ENCODE data around the gene RHOBTB3. TPM values are rescaled to one million over a fixed set of nuclear protein-coding genes. Genes with fewer than 3 reads are reported as not detected.

RHOBTB3 gene
- total RNA-seq, 1 donor from 2014 or later, result 348 TPM

- DNase-seq, result no peak
Measured at GRCh38 chr5:95731571-95732554, 727 bp downstream of the RHOBTB3 start.

DNA sequence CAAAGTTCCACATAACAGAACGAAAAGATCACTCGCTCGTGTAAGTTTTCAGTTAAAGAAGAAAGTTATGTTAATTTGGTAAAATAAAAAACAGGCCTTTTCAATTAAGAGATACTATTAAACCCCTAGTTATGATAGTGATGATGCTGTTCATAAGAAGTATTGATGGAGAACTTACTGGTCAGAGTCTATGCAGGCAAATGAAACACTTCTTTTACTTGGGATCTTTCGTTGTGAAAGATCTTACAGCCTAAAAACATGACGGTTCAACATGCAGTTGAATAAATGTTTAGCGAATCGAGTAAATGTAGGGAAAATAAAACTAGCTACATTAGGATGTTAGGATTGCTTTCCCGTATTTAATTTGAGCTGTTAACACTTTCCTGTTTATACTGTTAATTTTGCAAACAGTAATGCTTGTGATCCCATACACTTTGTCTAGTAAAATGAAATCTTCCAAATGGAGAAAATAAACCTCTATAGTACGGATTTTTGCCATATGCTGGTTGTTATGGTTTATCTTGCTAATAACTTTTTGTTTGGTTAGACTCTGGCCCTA, 2.0 kb downstream of the RHOBTB3 start:
- no peak for DNase-seq

GRCh38 chr5:95734187-95734586, 3.1 kb downstream of the RHOBTB3 start:
- no peak for DNase-seq

GRCh38 chr5:95734906-95735305, 3.8 kb downstream of the RHOBTB3 start:
- no peak for DNase-seq

DNA sequence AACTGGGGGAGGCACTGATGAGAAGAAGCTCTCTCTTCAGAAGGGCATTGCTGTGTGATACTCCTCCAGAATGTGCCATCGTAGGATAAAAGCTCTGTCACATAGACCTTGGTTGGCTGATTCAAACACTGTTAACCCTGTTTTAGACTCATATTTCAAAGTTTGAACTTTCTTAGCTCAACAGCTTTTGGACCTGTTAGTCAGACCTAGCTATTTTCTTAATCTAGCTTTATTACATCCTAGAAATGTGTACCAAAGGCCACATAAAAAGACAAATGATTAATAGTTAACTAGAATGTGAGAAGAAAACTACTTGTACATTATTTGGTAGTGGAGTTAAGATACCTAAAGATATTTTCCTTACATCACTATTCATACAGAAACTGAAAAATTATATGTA, 4.3 kb downstream of the RHOBTB3 start:
- no peak for DNase-seq

DNA sequence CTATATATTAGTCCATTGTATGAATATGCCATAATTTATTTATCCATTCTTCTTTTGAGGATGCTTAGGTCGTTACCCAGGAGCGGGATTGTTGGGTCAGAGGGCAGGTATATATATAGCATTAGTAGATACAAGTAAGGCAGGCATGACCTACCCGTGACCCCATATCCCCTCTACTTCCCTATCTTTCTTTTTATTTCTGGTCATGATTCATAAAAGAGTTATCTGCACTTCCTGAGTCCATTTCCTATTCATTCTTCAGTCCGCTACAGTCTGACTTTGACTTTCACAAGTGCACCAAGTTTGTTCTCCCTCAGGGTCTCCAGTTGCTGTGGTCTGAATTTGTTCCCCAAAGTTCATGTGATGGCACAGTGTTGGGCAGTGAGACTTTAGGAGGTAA, 6.9 kb downstream of the RHOBTB3 start:
- DNase-seq, result no peak

GRCh38 chr5:95738834-95739233, 7.7 kb downstream of the RHOBTB3 start:
- no peak for DNase-seq

DNA sequence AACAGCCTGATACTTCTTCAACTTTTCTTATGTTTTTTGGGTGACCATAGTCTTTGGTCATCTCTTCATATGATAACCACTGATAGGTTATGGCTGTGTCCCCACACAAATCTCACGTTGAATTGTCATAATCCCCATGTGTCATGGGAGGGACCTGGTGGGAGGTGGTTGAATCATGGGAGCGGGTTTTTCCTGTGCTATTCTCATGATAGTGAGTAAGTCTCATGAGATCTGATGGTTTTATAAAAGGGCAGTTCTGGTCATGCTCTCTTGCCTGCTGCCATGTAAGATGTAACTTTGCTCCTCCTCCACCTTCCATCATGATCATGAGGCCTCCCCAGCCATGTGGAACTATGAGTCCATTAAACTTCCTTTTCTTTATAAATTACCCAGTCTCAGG, 8.7 kb downstream of the RHOBTB3 start:
- DNase-seq, result no peak

DNA sequence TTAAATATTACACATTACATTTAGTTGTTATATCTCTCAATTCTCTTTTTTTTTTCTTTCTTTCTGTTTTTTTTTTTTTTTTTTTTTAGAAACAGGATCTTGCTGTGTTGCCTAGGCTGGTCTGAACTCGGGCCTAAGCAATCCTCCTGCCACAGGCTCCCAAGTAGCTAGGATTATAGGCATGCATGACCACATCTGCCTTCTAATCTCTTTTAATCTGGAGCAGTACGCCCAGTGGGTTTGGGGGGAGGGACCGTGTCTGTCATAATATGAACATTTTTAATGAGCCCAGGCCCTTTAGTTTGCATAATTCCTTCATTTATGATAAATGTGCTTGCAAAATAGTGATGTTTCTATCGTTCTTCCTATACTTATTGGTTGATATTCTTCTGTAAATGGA, 10.3 kb downstream of the RHOBTB3 start:
- no peak for DNase-seq

DNA sequence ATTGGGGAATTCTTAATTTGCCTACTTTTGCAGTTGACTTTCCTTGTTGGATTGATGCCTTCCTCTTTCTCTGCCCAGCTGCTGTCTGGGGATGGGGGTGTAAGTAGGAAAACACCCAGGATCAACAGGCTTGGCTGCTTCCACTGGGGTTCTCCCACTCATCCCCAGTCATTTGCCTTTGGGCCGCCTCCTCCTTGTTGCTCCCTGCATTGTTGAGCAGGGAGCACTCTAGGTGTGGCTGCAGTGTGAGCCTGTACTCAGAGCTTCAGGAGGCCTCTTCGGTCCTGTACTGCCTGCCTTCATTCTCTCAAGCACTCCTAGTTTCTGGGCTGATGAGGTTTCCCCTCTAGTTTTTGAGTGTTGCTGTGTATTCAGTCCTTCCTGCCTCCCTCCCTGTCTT, 12.1 kb downstream of the RHOBTB3 start:
- no peak for DNase-seq

GRCh38 chr5:95743877-95744276, 12.7 kb downstream of the RHOBTB3 start:
- no peak for DNase-seq

- DNase-seq, result no peak
Measured at GRCh38 chr5:95746194-95746593, 15.1 kb downstream of the RHOBTB3 start.

DNA sequence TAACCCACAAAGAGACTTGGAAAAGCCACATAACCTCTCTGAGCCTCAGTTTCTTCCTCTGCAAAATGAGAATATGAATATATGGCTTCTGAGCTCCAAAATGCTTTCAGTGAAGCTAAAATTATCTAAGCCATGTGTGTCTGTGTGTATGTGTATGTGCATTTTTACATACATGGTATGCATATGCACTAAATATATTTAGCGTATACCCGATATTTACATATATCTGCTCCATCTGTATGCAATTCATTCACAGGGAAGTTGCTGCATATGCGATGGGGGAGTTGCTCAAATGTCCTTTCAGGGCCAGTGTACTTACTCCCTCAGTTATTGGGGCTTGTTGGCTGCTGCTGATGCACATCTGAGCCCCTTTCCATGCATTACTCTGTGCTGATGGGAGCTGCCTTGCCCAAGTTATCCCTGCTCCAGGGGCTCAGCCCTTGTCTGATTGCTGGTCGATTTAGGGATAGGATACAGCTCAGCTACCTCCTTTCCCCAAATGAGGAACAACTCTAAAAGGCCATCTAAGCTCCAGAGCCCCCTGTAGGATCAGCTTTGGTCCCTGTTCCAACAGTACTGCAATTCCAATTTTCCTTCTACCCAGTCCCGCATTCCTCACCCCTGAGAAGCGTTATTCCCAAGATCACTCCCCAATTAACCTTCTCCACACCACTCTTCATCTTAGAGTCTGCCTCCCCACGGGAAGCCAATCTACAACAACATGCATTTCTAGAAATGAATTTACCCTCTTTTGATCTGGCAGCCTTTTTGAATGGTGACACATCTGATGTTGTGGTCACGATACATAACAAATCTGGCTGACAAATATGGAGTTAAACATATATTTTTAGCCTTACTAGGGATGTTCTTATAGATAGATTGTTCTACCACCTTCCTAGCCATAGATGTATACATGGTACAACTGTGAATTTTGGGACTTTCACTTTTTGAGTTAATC, 15.9 kb downstream of the RHOBTB3 start:
- no peak for DNase-seq

- no peak for DNase-seq
Measured at GRCh38 chr5:95748133-95748532, 17.0 kb downstream of the RHOBTB3 start.

- DNase-seq, result no peak
Measured at GRCh38 chr5:95754545-95754944, 23.4 kb downstream of the RHOBTB3 start.

DNA sequence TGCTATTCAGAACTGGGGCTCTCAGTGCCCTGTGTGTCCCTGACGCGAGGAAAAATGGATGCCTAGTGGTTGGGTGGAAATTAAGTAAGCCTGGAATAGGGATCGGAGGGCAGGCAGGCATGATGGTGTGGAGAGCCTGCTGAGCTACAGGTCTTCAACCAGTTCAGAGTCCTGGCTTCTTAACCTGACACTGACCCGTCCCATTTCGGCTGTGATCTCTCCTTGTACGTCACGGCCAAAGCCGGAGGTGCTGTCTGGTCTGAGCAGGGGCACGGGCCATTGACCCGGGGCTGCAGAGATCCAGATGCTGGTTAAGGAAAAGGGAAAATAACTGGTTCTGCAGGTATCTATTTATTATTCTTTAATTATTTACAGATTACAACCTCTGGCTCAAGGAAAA, 27.9 kb downstream of the RHOBTB3 start:
- DNase-seq, result no peak

DNA sequence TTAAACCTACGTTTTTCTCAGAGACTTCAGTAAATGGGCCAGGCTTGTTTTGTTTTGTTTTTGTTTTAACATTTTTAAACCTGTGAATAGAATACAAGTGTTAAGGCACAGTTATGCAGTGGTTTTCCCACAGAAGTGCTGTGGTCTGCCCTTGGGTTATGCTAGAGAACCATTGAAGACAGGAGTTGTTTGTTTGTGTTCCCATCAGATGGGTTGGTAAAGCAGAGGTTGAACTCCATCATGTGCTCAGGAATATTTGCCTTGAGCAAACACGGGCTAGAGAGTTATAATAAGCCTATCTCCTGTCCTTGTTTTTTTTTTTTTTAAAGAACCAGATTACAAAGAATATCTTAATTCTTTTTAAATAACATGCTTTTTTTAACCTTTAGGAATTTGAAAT, 28.5 kb downstream of the RHOBTB3 start:
- DNase-seq, result no peak

DNA sequence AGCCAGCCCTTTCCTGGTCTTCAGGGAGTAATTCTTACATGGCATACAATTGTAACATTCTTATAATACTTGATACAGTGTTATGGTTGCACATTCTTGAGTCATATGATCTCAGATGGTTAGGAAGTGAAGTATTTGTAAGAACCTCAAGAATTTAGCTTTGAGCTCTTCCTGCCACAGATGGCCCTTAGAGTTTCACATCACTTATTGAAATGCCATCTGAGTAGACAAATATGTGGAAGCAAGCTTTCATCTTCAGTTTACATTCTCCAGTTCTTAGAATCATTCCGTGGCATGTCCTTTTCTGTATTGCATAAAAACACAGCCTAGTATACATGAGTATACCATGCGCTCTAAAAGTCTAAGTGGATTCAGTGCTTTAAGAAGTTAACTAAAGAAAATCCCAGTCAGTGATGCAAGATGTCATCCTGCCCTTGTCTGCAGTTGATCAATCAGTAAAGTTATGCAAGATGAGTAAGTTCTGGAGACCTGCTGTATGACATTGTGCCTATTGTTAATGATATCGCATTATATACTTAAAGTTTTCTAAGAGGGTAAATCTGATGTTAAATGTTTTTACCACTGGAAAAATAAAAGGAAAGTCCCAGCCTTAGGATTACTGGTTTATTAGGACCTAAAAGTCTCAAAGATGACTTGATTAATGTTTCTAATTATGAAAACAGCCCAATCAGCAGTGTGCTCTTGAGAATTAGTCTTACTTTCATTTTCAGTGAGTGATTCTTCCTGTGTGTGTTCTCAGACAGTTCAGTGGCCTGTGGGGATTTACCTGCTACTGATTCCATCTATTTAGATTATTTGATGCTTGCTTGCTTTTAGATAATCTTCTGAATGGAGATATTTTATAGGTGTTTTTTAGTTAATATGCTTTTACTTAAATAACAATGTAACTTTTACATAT, 29.4 kb downstream of the RHOBTB3 start:
- DNase-seq, result no peak

- DNase-seq, result no peak
Measured at GRCh38 chr5:95761771-95762651, 30.9 kb downstream of the RHOBTB3 start.

DNA sequence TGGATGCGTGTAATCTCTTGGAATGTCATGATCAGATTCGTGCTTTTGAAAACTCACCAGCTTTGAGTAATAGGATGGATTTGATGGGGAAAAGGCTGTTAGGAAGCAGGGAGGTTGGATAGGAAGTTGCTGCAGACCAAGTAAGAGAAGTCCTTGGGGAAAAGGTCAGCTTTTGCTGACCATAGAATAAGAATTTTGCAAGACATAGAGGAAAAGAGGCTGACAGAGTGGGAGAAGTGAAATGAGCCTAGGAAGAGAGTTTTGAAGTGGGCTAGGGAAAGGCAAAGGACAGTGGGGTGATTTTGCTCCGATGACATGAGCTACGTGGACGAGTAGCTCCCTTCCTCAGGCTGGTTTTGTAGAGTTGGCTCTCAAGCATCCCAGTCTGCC, 31.5 kb downstream of the RHOBTB3 start:
- DNase-seq, result no peak

GRCh38 chr5:95763941-95764340, 32.8 kb downstream of the RHOBTB3 start:
- DNase-seq, result no peak
